GM21825 (cell line): Measurements from ENCODE around the gene NPIPB12.
"Not testable (repeated sequence)": the region's sequence is repeated elsewhere in the genome, so short reads cannot be mapped to it uniquely, and the experiment has no call there.

Experiments used
- ATAC-seq: cut with Tn5 transposase; IDR thresholded peaks from one replicate; pipeline ENCODE4 v1.9.1; 2021; ENCODE audit warnings: mild to moderate bottlenecking, moderate library complexity; ENCODE audit not compliant: unreplicated experiment

The NPIPB12 gene

DNA sequence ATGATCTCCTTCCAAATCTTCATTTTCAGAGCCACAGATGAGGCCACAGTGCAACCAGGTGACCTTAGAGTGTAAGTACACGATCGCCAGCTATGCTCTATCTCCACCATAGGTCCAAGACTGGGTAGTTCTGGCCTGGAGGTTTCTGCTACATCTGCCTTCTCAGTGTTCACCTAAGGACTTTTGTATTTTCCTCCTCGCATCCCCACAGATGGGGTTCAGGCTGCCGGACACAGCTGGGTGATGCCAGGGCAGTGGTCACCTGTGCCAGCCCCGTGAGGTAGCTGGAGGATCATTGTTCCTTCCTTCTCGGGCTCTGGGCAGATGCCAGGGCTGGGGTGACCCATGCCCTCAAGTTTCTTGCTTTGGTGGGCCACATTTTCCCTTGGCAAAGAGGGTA is at the start of gene NPIPB12:
Gene NPIPB12 (minus strand): TSS at position 101 of the 400 bp plus-strand sequence.
- not testable (repeated sequence) for ATAC-seq

DNA sequence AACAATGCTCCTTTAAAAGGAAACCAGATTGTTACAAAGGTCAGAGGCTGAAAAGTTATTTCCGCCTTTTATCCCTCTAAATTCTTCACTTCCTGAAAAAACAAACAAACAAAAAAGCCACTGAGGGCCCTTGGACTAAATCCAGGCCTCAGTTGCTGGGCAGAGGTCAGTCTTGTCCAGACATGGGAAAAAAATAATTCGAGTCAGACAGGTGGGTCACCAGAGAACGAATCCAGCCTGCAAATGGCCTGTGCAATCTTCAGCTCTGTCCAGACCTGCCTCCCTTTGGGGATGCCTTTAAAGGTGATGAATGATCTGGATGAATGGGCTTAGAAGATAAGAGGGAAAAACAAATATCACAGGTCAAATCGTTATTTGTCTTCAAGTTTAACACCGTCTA is 15.3 kb upstream of the NPIPB12 start:
- ATAC-seq, result not testable (repeated sequence)

DNA sequence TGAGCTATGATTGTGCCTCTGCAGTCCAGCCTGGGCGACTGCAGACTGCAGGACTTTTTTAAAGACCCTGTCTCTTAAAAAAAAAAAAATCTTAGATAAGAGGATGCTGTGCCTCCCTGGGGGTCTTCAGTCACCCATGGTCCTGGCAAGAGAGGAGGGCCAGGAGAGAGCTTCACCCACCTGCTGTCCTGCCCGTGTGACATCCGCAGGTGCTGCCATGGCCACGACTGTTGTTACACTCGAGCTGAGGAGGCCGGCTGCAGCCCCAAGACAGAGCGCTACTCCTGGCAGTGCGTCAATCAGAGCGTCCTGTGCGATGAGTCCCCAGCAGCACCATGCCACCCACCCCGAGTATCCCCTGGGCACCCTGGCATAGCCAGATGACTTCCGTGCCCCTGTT is 23.9 kb downstream of the NPIPB12 start:
- not testable (repeated sequence) for ATAC-seq

DNA sequence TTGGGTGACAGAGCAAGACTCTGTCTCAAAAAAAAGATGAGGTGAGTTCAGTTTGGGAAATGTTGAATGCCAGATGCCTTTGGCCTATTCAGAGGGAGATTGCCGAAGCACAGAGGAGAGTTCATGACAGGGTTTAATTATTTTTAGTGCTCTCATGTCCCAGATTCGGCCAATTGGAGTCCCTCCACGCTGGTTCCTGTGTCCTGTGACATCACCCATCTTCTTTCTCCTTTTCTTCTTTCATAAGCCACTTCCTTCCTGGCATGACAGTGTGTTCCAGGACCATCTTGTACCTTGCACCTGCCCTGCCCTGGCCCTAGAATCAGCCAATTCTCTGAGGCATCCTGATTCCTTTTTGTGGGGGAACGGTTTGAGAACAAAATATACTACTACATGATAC is 34.1 kb downstream of the NPIPB12 start:
- ATAC-seq, result not testable (repeated sequence)

DNA sequence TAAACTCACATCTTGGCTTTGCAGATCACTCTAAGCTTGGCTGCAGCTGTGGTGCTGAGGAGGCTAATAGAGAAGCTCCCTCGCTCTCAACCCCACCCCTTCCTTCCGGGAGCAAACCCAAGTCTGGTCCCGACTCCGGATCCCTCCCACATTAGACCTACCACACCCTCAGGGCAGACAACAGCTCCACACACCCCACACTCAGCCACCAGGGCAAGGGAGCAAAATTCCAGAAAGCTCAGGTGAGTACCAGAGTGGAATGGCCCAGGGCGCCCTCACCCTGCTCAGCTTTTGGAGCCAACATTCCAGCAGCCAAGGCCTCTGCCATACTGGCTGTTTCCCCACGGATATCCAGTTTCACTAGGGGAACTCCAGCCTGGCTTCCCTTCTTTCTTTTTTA is 36.5 kb downstream of the NPIPB12 start:
- not testable (repeated sequence) for ATAC-seq

DNA sequence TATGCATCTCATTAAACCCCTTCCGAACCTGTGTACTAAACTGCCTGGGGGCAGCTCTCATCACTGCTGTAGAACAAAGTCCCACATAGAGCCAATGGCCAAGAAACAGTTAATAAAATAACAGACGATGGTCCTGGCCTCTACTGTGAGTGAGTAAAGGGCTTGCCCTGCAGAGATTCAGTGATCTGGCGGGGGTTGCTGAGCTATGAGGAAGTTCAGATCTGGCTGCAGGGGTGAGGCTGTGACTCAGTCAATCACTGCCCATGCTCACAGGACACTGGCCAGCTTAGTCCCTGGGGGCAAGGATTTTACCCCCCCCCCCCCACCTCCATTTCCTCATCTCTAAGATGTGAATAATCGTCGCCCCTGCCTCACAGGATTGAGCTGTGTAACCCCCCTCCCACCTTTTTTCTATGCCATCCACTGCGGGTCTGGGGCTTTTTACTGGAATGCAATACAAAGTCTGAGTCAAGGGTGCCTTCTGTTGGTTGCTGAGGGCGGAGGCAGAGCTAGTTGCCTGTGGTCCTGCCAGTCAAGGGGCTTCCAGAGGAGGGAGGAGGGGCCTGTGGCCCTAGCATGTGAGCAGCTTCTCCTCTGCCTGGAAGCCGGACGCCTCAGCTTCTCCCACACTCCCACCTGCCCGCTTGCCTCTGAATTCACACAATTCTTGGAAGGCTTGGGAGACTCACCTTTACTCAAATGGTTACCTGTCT is 38.4 kb downstream of the NPIPB12 start:
- not testable (repeated sequence) for ATAC-seq

DNA sequence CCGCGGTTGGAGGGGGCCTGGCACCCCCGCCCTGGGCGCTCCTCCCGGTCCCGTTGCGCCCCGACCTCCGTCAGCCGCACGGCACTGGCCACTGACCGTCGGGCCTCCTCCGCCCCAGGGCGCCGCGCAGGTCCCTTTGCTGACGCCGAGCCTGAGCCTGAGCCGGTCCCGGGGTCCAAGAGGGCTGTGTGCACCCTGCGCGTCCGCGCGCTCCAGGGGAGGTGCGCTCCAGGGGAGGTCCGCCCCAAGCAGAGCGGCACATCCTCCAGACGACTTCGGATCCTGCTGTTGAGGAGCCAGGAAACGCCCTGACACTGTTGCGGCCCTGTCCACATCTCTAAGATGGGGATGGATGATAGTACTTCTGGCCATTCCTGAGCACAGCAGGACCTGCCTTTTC is 39.3 kb downstream of the NPIPB12 start:
- not testable (repeated sequence) for ATAC-seq

DNA sequence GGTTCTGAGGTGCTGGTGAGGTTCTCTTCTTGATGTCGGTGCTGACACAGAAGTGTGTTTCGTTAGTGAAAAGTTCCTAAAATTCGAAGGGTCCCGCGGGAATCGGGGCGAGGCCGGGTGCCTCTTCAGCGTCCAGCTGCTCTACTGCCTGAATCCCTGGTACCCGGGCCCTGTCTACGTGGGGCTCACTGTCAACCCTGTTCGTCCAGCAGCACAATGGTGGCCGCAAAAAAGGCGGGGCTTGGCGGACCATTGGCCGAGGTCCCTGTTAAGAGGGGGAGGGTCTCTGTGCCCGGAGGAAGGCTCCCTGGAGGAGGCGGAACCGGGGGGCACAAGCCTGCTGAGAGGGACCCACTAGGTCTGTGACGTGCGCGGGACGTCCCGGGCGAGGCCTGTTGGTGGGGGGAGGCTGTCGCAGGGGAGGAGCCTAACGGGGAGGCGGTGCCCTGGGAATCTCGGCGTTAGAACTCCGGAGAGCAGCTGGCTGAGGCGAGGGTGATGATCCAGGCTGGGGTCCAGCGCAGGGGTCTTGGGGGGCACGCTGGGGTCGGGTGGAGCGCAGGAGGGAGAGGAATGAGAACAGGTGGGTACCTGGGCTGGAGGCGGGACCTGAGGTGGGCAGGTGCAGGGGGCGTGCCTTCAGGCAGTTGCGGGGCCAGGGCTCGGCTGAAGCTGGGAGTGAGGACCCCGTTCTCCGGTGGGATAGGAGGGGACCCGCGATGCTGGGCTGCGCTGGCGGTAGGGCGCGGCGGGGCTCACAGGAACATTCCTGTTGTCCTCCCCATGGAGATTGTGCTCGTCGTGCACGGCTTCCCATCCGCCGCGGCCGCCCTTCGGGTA is 40.0 kb downstream of the NPIPB12 start:
- ATAC-seq, result not testable (repeated sequence)

DNA sequence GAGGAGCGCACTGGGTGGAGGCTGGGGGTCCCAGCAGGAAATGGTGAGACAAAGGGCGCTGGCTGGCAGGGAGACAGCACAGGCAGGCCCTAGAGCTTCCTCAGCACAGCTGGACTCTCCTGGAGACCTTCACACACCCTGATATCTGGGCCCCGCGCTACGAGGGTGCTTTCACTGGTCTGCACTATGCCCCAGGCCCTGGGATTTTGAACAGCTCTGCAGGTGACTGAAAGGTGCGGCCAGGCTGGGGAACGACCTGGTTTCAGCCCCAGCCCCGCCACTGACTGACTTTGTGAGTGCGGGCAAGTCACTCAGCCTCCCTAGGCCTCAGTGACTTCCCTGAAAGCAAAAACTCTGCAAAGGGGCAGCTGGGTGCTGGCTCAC is 45.6 kb downstream of the NPIPB12 start:
- ATAC-seq, result not testable (repeated sequence)

DNA sequence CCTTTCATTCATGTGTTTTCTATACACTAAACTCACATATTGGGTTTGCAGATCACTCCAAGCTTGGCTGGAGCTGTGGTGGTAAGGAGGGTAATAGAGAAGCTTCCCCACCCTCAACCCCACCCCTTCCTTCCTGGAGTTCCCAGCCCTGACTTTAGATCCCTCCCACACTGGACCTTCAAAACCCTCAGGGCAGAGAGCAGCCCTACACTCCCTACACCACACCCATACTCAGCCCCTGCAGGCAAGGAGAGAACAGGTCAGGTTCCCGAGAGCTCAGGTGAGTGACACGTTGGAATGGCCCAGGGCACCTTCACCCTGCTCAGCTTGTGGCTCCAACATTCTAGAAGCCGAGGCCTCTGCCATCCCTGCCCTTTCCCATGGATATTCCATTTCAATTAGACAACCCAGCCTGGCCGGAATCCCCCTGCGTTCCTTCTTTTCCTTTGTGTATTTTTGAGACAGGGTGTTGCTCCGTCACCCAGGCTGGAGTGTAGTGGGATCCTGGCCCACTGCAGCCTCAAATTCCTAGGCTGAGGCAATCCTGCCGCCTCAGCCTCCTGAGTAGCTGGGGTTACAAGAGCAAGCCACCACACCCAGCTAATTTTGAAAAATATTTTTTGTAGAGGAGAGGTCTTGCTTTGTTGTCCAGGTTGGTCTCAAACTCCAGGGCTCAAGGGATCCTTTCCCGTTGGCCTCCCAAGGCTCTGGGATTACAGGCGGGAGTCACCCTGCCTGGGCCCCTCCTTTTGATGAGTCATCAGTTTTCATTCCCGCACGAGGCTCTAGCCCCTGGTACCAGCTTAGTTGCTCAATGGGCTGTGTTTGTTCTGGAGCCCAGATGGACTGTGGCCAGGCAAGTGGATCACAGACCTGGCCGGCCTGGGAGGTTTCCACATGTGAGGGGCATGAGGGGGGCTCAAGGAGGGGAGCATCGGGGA is 46.2 kb downstream of the NPIPB12 start, which contains the start of gene SULT1A4:
Gene SULT1A4 (plus strand): TSS at position 208 of the 941 bp plus-strand sequence. CDS start 1,473 bp downstream, outside the sequence.
- ATAC-seq, result not testable (repeated sequence)

DNA sequence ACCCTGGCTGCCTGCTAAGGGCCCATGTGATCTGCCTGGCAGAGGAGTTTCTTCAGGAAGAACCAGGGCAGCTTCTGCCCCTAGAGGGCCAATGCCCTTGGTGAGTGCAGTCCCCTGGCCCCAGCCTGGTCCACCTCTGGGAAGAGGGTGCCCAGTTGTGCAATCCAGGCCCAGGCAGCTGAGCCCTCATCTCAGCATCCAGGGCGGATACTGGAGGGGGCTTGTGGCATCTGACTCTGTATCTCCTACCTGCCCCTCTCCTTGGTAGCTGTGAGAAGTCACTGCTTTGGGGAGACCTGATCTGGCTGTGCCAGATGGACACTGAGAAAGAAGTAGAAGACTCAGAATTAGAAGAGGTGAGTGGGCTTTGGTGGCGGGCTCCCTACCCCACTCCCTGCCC is 48.5 kb downstream of the NPIPB12 start:
- not testable (repeated sequence) for ATAC-seq

DNA sequence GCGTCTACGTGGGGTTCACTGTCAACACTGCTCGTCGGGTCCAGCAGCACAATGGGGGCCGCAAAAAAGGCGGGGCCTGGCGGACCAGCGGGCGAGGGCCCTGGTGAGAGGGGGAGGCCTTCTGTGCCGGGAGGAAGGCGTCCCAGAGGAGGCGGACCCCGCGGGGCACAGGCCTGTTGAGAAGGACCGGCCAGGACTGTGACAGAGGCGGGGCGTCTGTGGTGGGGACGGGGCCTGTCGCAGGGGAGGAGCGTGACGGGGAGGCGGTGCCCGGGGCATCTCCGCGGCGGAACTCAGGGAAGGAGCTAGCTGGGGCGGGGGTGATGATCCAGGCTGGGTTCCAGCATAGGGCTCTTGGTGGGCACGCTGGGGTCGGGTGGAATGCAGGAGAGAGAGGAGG is 51.4 kb downstream of the NPIPB12 start:
- peak; percentile 55 for ATAC-seq

DNA sequence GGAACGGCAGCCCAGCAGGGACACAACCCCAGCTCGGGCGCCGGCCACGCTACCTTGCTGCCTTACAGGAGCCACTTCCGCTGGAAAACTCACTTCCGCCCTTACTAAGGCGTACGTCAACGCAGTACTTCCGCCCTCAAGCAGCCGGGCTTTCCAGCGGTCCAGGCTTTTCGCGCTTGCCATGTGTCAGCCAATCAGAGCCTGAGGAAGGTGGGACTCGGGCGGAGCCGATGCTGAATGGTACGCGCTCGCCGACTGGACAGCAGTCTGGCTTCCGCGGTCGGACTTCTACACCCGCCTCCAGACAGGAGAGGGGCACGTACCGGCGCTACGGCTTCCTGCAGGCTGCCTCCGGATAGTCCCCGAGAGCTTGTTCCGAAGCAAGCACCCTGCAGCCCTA is 51.9 kb downstream of the NPIPB12 start, which contains the start of the genes BOLA2 and SLX1B:
Gene BOLA2 (minus strand): TSS at position 83 of the 400 bp plus-strand sequence. CDS start 98 bp downstream, outside the sequence.
Gene SLX1B (plus strand): TSS at position 265 of the 400 bp plus-strand sequence.
- peak; percentile 84 for ATAC-seq

DNA sequence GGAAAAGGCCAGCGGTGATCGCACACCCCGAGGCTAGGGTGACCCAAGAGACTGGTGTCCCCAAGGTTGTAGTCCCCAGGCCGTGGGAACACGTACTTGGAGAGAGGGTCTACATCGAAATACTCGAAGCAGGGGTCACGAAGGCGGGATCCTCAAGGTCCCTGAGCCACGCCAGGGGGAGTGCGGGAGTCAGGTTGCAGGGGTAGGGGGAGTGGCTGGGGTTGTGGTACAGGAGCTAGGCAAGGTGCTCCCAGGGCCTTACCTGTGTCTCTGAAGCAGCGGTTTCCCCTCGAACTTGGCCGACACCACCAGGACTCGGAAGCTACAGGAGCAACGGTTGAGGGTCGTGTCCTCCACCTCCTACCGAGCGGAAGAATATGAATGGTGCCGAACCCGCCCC is 52.5 kb downstream of the NPIPB12 start:
- ATAC-seq, result peak; percentile 11
